Adrenal gland (tissue), 5 donors: ENCODE data around the gene MPHOSPH10.

Experiments used
- CTCF ChIP-seq, 6 experiments: fragments of 450-650 bp in 4 of 6; fragments of 200-600 bp in 2 of 6; sonication (generic) in 1 of 6; IDR thresholded peaks; 1 replicate in 5 of 6; 2 replicates in 1 of 6; pipeline versions ENCODE4 v1.5.1 to v1.8.0; 2016 to 2021; ENCODE audit warnings: antibody characterized with exemption in 6 of 6, mild to moderate bottlenecking in 2 of 6, moderate library complexity in 1 of 6
- POLR2A ChIP-seq, 2 donors: fragments of 450-650 bp; IDR thresholded peaks; one replicate each; pipeline ENCODE4 v1.6.1; 2017; ENCODE audit warnings: antibody characterized with exemption in 2 of 2, mild to moderate bottlenecking in 2 of 2, moderate library complexity in 1 of 2
- donor health status: DM: no; HTN: no; CAD: no.

DNA sequence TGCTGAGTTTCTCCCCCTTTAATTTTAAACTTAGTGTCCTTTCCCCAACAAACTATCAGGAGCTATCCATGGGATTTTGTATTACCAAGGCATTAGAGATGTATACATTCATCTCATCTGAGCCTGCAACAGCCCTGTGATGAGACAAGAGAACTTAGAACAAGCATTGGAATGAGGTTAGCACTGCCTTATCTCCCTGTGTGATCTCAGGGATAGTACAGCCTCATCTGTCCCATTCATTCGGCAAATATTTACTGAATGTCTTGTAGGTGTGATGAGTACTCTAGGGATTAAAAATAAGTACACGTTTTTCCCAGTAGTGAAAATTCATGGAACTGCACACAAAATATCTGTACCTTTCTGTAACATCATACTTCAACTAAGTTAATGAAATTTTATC lies 50.9 kb downstream of the MPHOSPH10 start:
- TF ChIP-seq POLR2A (IDR thresholded peaks at IDR 0.05): no peak
- no peak for TF ChIP-seq CTCF (IDR thresholded peaks at IDR 0.05)
